ENCODE results near the gene EIF1. TPM values are rescaled to one million over a fixed set of nuclear protein-coding genes. Genes with fewer than 3 reads are reported as not detected.

Gene EIF1
- total and polyA plus RNA-seq, 2 donors (not counting 3 experiments of a cell fraction or from before 2014, with no cell fraction given): 168 to 814 TPM

GRCh38 chr17:41737680-41738023, 49.0 kb downstream of the EIF1 start:
- no peaks in the 10 kb centered on the region for H3K36me3 ChIP-seq (ENCODE audit: control insufficient read depth in 2 of 2, extremely low read depth in 1 of 2, insufficient read depth in 2 of 2, low read length in 2 of 2)
- no peak overlapping the region for H3K27ac ChIP-seq (ENCODE audit: insufficient read depth, low read depth, low read length)
- ChIA-PET CTCF (interaction anchor here (0.5 to 4.6 kb wide), 20 partner anchors 9 to 162 kb away, joined by 3 to 50 read pairs (median 4); partner anchors contain the start of genes FKBP10, JUP, KLHL11 and P3H4), POLR2A (no interaction called here)
- TF ChIP-seq MAX (IDR thresholded peaks at IDR 0.05; ENCODE audit: insufficient read depth, insufficient read length) (no peak), CTCF (IDR thresholded peaks at IDR 0.05; ENCODE audit: extremely low read depth in 1 of 2, insufficient read depth in 1 of 2, low read depth in 1 of 2, low read length in 2 of 2) (no peak), POLR2AphosphoS5 (IDR thresholded peaks at IDR 0.05; ENCODE audit: insufficient read depth, low read depth, low read length) (no peak), POLR2A (IDR thresholded peaks at IDR 0.05; ENCODE audit: low read depth, low read length) (no peak), FOS (IDR thresholded peaks at IDR 0.05; ENCODE audit: borderline replicate concordance, insufficient read depth, low read length) (no peak), EZH2 (IDR thresholded peaks at IDR 0.05; ENCODE audit: borderline replicate concordance, low read depth, low read length, severe bottlenecking) (no peak), GATA2 (IDR thresholded peaks at IDR 0.05; ENCODE audit: insufficient read depth, insufficient read length, low read depth, low read length) (no peak), JUN (IDR thresholded peaks at IDR 0.05; ENCODE audit: borderline replicate concordance, insufficient read depth, insufficient read length, low read depth) (no peak), MYC (IDR thresholded peaks at IDR 0.05; ENCODE audit: low read depth, low read length) (no peak)
- H3K4me1 ChIP-seq (ENCODE audit: control insufficient read depth, extremely low read depth, insufficient read depth, low read length): peaks cover 2% of the 10 kb centered on the region
- no peak overlapping the region for H3K4me2 ChIP-seq (ENCODE audit: insufficient read depth, low read length)
- no TSS peak for BruUV-seq (replicated peaks)
- no peak for DNase-seq (ENCODE audit: low read depth, low spot score)
- H2AFZ ChIP-seq (ENCODE audit: low read depth, low read length): no peak overlapping the region
- FAIRE-seq: no peak
- no peak overlapping the region for H3K9ac ChIP-seq (replicated peaks; ENCODE audit: extremely low read depth, insufficient read depth, low read length)
- no peaks in the 10 kb centered on the region for H3K9me1 ChIP-seq (replicated peaks; ENCODE audit: control insufficient read depth, extremely low read depth, insufficient read depth, low read length)
- no peak overlapping the region for H3K4me3 ChIP-seq (replicated peaks in 1 of 3; ENCODE audit: insufficient read depth in 1 of 3, low read depth in 1 of 3, low read length in 3 of 3)
- dilution Hi-C loops (cut with MboI; ENCODE audit: extremely low pct_ligation_motif_present, low sequenced_read_pairs): no loop called here
- H3K27me3 ChIP-seq (ENCODE audit: control insufficient read depth in 2 of 2, insufficient read depth in 2 of 2, low read length in 2 of 2): peaks cover 29 to 33% of the 10 kb centered on the region in 2 experiments
- no peaks in the 10 kb centered on the region for H3K9me3 ChIP-seq (replicated peaks; ENCODE audit: control insufficient read depth, insufficient read depth, low read length)
- intact Hi-C loops (cut with micrococcal nuclease): loop anchor here (1.0 to 5.0 kb wide), 7 partner anchors 36 to 222 kb away; partner anchors contain the start of gene KLHL11
- H4K20me1 ChIP-seq (replicated peaks; ENCODE audit: control insufficient read depth, extremely low read depth, insufficient read depth, low read length): no peaks in the 10 kb centered on the region
- H3K79me2 ChIP-seq (ENCODE audit: control insufficient read depth, insufficient read depth, low read length): no peaks in the 10 kb centered on the region

Measured in endothelial cell of umbilical vein (primary cell).